Fibroblast of skin of right biceps (primary cell): ENCODE results near the gene WDR5.

Experiments
- DNase-seq: peaks from one replicate; pipeline ENCODE4 v3.0.0-alpha.2; 2013

WDR5 gene

GRCh38 chr9:134132208-134132870 lies 3.5 kb upstream of the WDR5 start:
- no peak for DNase-seq

- no peak for DNase-seq
These were observed 936 bp upstream of the WDR5 start for GRCh38 chr9:134134949-134135342.

- DNase-seq, result no peak
These were observed 475 bp downstream of the WDR5 start for GRCh38 chr9:134136118-134136995.

GRCh38 chr9:134136996-134137299 lies 1.1 kb downstream of the WDR5 start:
- DNase-seq, result no peak

- DNase-seq, result no peak
These were observed 2.4 kb downstream of the WDR5 start for GRCh38 chr9:134138292-134138691.

GRCh38 chr9:134139081-134139480 lies 3.2 kb downstream of the WDR5 start:
- peak; percentile 57 for DNase-seq

- DNase-seq, result no peak
These were observed 6.0 kb downstream of the WDR5 start for GRCh38 chr9:134141906-134142305.

- DNase-seq, result no peak
These were observed 8.9 kb downstream of the WDR5 start for GRCh38 chr9:134144801-134145200.

- DNase-seq, result no peak
These were observed 9.4 kb downstream of the WDR5 start for GRCh38 chr9:134145262-134145661.

- no peak for DNase-seq
These were observed 11.1 kb downstream of the WDR5 start for GRCh38 chr9:134146774-134147493.

- no peak for DNase-seq
These were observed 13.5 kb downstream of the WDR5 start for GRCh38 chr9:134149380-134149779.

GRCh38 chr9:134150557-134151214 lies 14.8 kb downstream of the WDR5 start:
- peak; percentile 31 for DNase-seq

- DNase-seq, result no peak
These were observed 16.2 kb downstream of the WDR5 start for GRCh38 chr9:134152022-134152448.

GRCh38 chr9:134152488-134152887 lies 16.6 kb downstream of the WDR5 start:
- no peak for DNase-seq

GRCh38 chr9:134153450-134153849 lies 17.6 kb downstream of the WDR5 start:
- no peak for DNase-seq

GRCh38 chr9:134154262-134154701 lies 18.4 kb downstream of the WDR5 start:
- no peak for DNase-seq

GRCh38 chr9:134155812-134156377 lies 20.0 kb downstream of the WDR5 start:
- no peak for DNase-seq

- no peak for DNase-seq
These were observed 20.9 kb downstream of the WDR5 start for GRCh38 chr9:134156564-134157377.

GRCh38 chr9:134157378-134157885 lies 21.6 kb downstream of the WDR5 start:
- no peak for DNase-seq

- DNase-seq, result no peak
These were observed 22.4 kb downstream of the WDR5 start for GRCh38 chr9:134158242-134158641.

GRCh38 chr9:134158753-134159392 lies 23.0 kb downstream of the WDR5 start:
- DNase-seq, result no peak
